IMR-90 (cell line): ENCODE data around the gene FAM219A. TPM values are rescaled to one million over a fixed set of nuclear protein-coding genes. Genes with fewer than 3 reads are reported as not detected.

Experiments used
- ATAC-seq: fragments of 200-7000 bp; cut with Tn5 transposase; 2 replicates; pipeline ENCODE4 v1.9.1; 2020; ENCODE audit warnings: low read depth, mild to moderate bottlenecking, moderate library complexity
- BruUV-seq: library from RNA; stranded (reverse); fragments of 400-500 nt; replicated peaks from 2 replicates; lab custom pipeline; 2021; lab: Mats Ljungman, UMichigan
- CTCF ChIA-PET: fragments of 300-600 bp; formaldehyde crosslinking; extraction: SDS; loops from one replicate; lab custom pipeline; 2021; ENCODE audit warnings: antibody characterized with exemption; lab: Yijun Ruan, JAX
- POLR2A ChIA-PET: fragments of 300-600 bp; sonication (Branson Sonifier 250); formaldehyde crosslinking; loops from one replicate; lab custom pipeline; 2022; ENCODE audit warnings: antibody characterized with exemption; ENCODE audit not compliant: unreplicated experiment; lab: Charles Lee
- DNase-seq: peaks from one replicate; pipeline ENCODE4 v3.0.0; 2013
- H2AFZ ChIP-seq: replicated peaks from 2 replicates; pipeline ENCODE3; 2013; ENCODE audit warnings: low read length, mild to moderate bottlenecking; ENCODE audit not compliant: poor library complexity
- H2AK5ac ChIP-seq: 2 replicates; pipeline ENCODE4 v1.6.1; 2013; ENCODE audit warnings: low read depth, low read length, inconsistent platforms
- H2AK9ac ChIP-seq: replicated peaks from 2 replicates; pipeline ENCODE3; 2013; ENCODE audit warnings: mild to moderate bottlenecking, low read depth, low read length, moderate library complexity; ENCODE audit not compliant: poor library complexity
- H2BK120ac ChIP-seq: 2 replicates; pipeline ENCODE4 v1.6.1; 2013; ENCODE audit warnings: low read depth, low read length, inconsistent platforms
- H2BK15ac ChIP-seq: 3 replicates; pipeline ENCODE4 v1.6.1; 2013; ENCODE audit warnings: low read depth, low read length, inconsistent platforms
- H2BK20ac ChIP-seq: 2 replicates; pipeline ENCODE4 v1.6.1; 2013; ENCODE audit warnings: low read depth, mild to moderate bottlenecking, inconsistent platforms, low read length, moderate library complexity
- H2BK5ac ChIP-seq: 2 replicates; pipeline ENCODE4 v1.6.1; 2013; ENCODE audit warnings: mild to moderate bottlenecking, low read depth, low read length, inconsistent platforms; ENCODE audit not compliant: poor library complexity, severe bottlenecking
- H3K14ac ChIP-seq: replicated peaks from 2 replicates; pipeline ENCODE4 v1.6.1; 2013; ENCODE audit warnings: low read depth, low read length, inconsistent platforms
- H3K18ac ChIP-seq: 2 replicates; pipeline ENCODE4 v1.6.1; 2013; ENCODE audit warnings: low read depth, low read length, control low read depth
- H3K23ac ChIP-seq: 2 replicates; pipeline ENCODE4 v1.6.1; 2013; ENCODE audit warnings: low read depth, low read length, inconsistent platforms
- H3K27ac ChIP-seq: 2 replicates; pipeline ENCODE4 v1.5.1; 2013; ENCODE audit warnings: mild to moderate bottlenecking, control low read depth, low read length; ENCODE audit not compliant: insufficient read depth
- H3K27me3 ChIP-seq: 2 replicates; pipeline ENCODE4 v1.6.1; 2013; ENCODE audit warnings: low read length; ENCODE audit not compliant: control insufficient read depth, insufficient read depth
- H3K36me3 ChIP-seq: 2 replicates; pipeline ENCODE4 v1.6.1; 2013; ENCODE audit warnings: low read length, mixed read lengths; ENCODE audit not compliant: control insufficient read depth, insufficient read depth
- H3K4ac ChIP-seq: 2 replicates; pipeline ENCODE4 v1.6.1; 2013; ENCODE audit warnings: low read depth, low read length, inconsistent platforms
- H3K4me1 ChIP-seq: 2 replicates; pipeline ENCODE4 v1.6.1; 2013; ENCODE audit warnings: low read length, mixed read lengths; ENCODE audit not compliant: control insufficient read depth, insufficient read depth
- H3K4me2 ChIP-seq: 2 replicates; pipeline ENCODE4 v1.6.1; 2013; ENCODE audit warnings: low read depth, mild to moderate bottlenecking, control low read depth, low read length, moderate library complexity
- H3K4me3 ChIP-seq: 2 replicates; pipeline ENCODE4 v1.5.1; 2013; ENCODE audit warnings: low read depth, mild to moderate bottlenecking, control low read depth, low read length, moderate library complexity; ENCODE audit not compliant: insufficient read depth
- H3K56ac ChIP-seq: 2 replicates; pipeline ENCODE4 v1.6.1; 2013; ENCODE audit warnings: low read length, inconsistent platforms; ENCODE audit not compliant: insufficient read depth; ENCODE audit errors: extremely low read depth
- H3K79me1 ChIP-seq, 2 experiments: 2 replicates each; pipeline ENCODE4 v1.6.1; 2013; ENCODE audit warnings: low read length in 2 of 2, inconsistent platforms in 1 of 2, low read depth in 1 of 2
- H3K9ac ChIP-seq: 2 replicates; pipeline ENCODE4 v1.6.1; 2013; ENCODE audit warnings: low read depth, low read length, control low read depth
- H3K9me1 ChIP-seq: 2 replicates; pipeline ENCODE4 v1.6.1; 2013; ENCODE audit warnings: low read length, inconsistent platforms; ENCODE audit not compliant: insufficient read depth
- H3K9me3 ChIP-seq: 2 replicates; pipeline ENCODE4 v1.6.1; 2013; ENCODE audit warnings: low read length; ENCODE audit not compliant: control insufficient read depth, insufficient read depth
- H4K20me1 ChIP-seq: 2 replicates; pipeline ENCODE4 v1.6.1; 2013; ENCODE audit warnings: low read length, inconsistent platforms; ENCODE audit not compliant: insufficient read depth
- H4K5ac ChIP-seq: 2 replicates; pipeline ENCODE4 v1.6.1; 2013; ENCODE audit warnings: mild to moderate bottlenecking, low read depth, low read length, control low read depth
- H4K8ac ChIP-seq, 2 experiments: 2 replicates each; pipeline ENCODE4 v1.6.1; 2013; ENCODE audit warnings: low read depth in 2 of 2, low read length in 2 of 2, control low read depth in 1 of 2, inconsistent platforms in 1 of 2
- H4K91ac ChIP-seq: 2 replicates; pipeline ENCODE4 v1.6.1; 2013; ENCODE audit warnings: low read depth, low read length, inconsistent platforms; ENCODE audit not compliant: insufficient read depth
- BHLHE40 ChIP-seq: fragments of 150-350 bp; IDR thresholded peaks from 2 replicates; pipeline ENCODE4 v1.6.1; 2016; ENCODE audit warnings: mild to moderate bottlenecking, low read depth, low read length
- CEBPB ChIP-seq: IDR thresholded peaks from 2 replicates; pipeline ENCODE4 v1.6.1; 2012; ENCODE audit warnings: low read depth, low read length, improper control_type of control experiment
- CHD1 ChIP-seq: IDR thresholded peaks from 2 replicates; pipeline ENCODE4 v1.6.1; 2012; ENCODE audit warnings: low read depth, low read length, improper control_type of control experiment
- CTCF ChIP-seq: conservative IDR thresholded peaks from 2 replicates; pipeline ENCODE4 v1.5.1; 2012; ENCODE audit warnings: mild to moderate bottlenecking, low read depth, low read length, improper control_type of control experiment
- ELK1 ChIP-seq: fragments of 150-350 bp; IDR thresholded peaks from 2 replicates; pipeline ENCODE4 v1.6.1; 2016; ENCODE audit warnings: low read depth, mild to moderate bottlenecking, low read length, moderate library complexity, borderline replicate concordance
- FOS ChIP-seq: fragments of 150-350 bp; IDR thresholded peaks from 2 replicates; pipeline ENCODE4 v1.6.1; 2016; ENCODE audit warnings: low read depth, low read length
- MAFK ChIP-seq: IDR thresholded peaks from 2 replicates; pipeline ENCODE4 v1.6.1; 2012; ENCODE audit warnings: low read depth, low read length, improper control_type of control experiment
- MAZ ChIP-seq: IDR thresholded peaks from 2 replicates; pipeline ENCODE4 v1.6.1; 2012; ENCODE audit warnings: low read depth, mild to moderate bottlenecking, low read length, improper control_type of control experiment, moderate library complexity, borderline replicate concordance
- MXI1 ChIP-seq: IDR thresholded peaks from 2 replicates; pipeline ENCODE4 v1.6.1; 2012; ENCODE audit warnings: low read depth, mild to moderate bottlenecking, low read length, moderate library complexity, borderline replicate concordance
- NFE2L2 ChIP-seq: fragments of 150-350 bp; IDR thresholded peaks from 2 replicates; pipeline ENCODE4 v1.6.1; 2016; ENCODE audit warnings: low read depth, mild to moderate bottlenecking, low read length
- POLR2A ChIP-seq: IDR thresholded peaks from 2 replicates; pipeline ENCODE4 v1.6.1; 2012; ENCODE audit warnings: mild to moderate bottlenecking, low read depth, low read length
- RAD21 ChIP-seq: IDR thresholded peaks from 2 replicates; pipeline ENCODE4 v1.6.1; 2012; ENCODE audit warnings: low read length, improper control_type of control experiment
- RCOR1 ChIP-seq: IDR thresholded peaks from 2 replicates; pipeline ENCODE4 v1.6.1; 2012; ENCODE audit warnings: mild to moderate bottlenecking, low read length, improper control_type of control experiment; ENCODE audit not compliant: insufficient replicate concordance
- RFX5 ChIP-seq: IDR thresholded peaks from 2 replicates; pipeline ENCODE4 v1.8.0; 2012; ENCODE audit warnings: low read depth, mild to moderate bottlenecking, low read length, moderate library complexity
- SMC3 ChIP-seq: fragments of 150-350 bp; IDR thresholded peaks from 2 replicates; pipeline ENCODE4 v1.6.1; 2016; ENCODE audit warnings: low read depth, mild to moderate bottlenecking, antibody characterized with exemption, low read length, moderate library complexity
- USF2 ChIP-seq: fragments of 150-350 bp; IDR thresholded peaks from 2 replicates; pipeline ENCODE4 v1.6.1; 2017; ENCODE audit warnings: mild to moderate bottlenecking, antibody characterized with exemption, low read length, low read depth
- WGBS, 2 experiments: methylation state at CpG; one replicate each; pipeline versions ENCODE4 v1.1.5 to v1.1.7; 2013; ENCODE audit warnings: missing lambda C conversion rate in 2 of 2; ENCODE audit not compliant: insufficient read length in 1 of 2; ENCODE audit errors: extremely low coverage in 2 of 2; 5-methylcytosine and 5-hydroxymethylcytosine counted together
- dilution Hi-C: fragments of 300-500 bp; cut with HindIII; formaldehyde crosslinking; loops from one replicate; pipeline ENCODE4 v1.14.3; 2018; ENCODE audit warnings: low sequenced_read_pairs; ENCODE audit not compliant: unreplicated experiment
- in situ Hi-C: fragments of 300-500 bp; cut with MboI; formaldehyde crosslinking; loops from 3 replicates; pipeline ENCODE4 v1.14.3; 2019; ENCODE audit warnings: low sequenced_read_pairs, inconsistent platforms, mixed read lengths
- intact Hi-C: fragments of 100-400 bp; cut with micrococcal nuclease; formaldehyde crosslinking; loops from 2 replicates; pipeline ENCODE4 v1.10.0; 2022
- polyA plus RNA-seq, 3 experiments: library from polyadenylated mRNA; depleted of rRNA; stranded (reverse); fragments of >200 nt; gene quantifications; 2 replicates each; pipeline ENCODE4 v1.2.3, GENCODE V29; 2012; ENCODE audit warnings: low replicate concordance in 1 of 3
- total RNA-seq: library from RNA; depleted of rRNA; stranded (reverse); fragments of >200 nt; gene quantifications from 2 replicates; pipeline ENCODE4 v1.2.3, GENCODE V29; 2012

Gene FAM219A
- total and polyA plus RNA-seq, 2 of the 4 experiments (the other 2 are of a cell fraction) = 4.8 to 20.8 TPM

- no peaks in the 10 kb centered on the region for H3K4me1 ChIP-seq
- intact Hi-C loops = no loop called here
- H3K4me3 ChIP-seq = no peak overlapping the region
- no peak overlapping the region for H4K91ac ChIP-seq
- in situ Hi-C loops = no loop called here
- no peak for ATAC-seq
- dilution Hi-C loops = no loop called here
- H3K18ac ChIP-seq = no peak overlapping the region
- H3K9ac ChIP-seq = no peak overlapping the region
- no peak overlapping the region for H3K23ac ChIP-seq
- H3K9me3 ChIP-seq = no peaks in the 10 kb centered on the region
- no peak for TF ChIP-seq CTCF
- no peak for TF ChIP-seq RFX5
- TF ChIP-seq NFE2L2 = no peak
- no peak for TF ChIP-seq MAFK
- TF ChIP-seq CEBPB = no peak
- no peak for TF ChIP-seq CHD1
- TF ChIP-seq RAD21 = no peak
- no peak for TF ChIP-seq BHLHE40
- TF ChIP-seq MXI1 = no peak
- TF ChIP-seq ELK1 = no peak
- no peak for TF ChIP-seq POLR2A
- TF ChIP-seq RCOR1 = no peak
- TF ChIP-seq MAZ = no peak
- TF ChIP-seq USF2 = no peak
- TF ChIP-seq SMC3 = no peak
- TF ChIP-seq FOS = no peak
- no peak overlapping the region for H2AK9ac ChIP-seq
- H3K27ac ChIP-seq = no peak overlapping the region
- H3K56ac ChIP-seq = no peak overlapping the region
- H3K27me3 ChIP-seq = no peaks in the 10 kb centered on the region
- H2AFZ ChIP-seq = no peak overlapping the region
- no peak overlapping the region for H3K4me2 ChIP-seq
- no peaks in the 10 kb centered on the region for H3K79me1 ChIP-seq
- no TSS peak for BruUV-seq
- H2BK5ac ChIP-seq = no peak overlapping the region
- no peak overlapping the region for H3K14ac ChIP-seq
- H4K20me1 ChIP-seq = no peaks in the 10 kb centered on the region
- H4K5ac ChIP-seq = no peak overlapping the region
- no CpG with 5 or more reads among the region's 3 CpGs for WGBS, 2 experiments
- DNase-seq = no peak
- POLR2A ChIA-PET = no interaction called here
- H4K8ac ChIP-seq = no peak overlapping the region
- H3K36me3 ChIP-seq = peaks cover 6% of the 10 kb centered on the region; the same call in 1 of the 2 replicates
- no peak overlapping the region for H2AK5ac ChIP-seq
- H2BK20ac ChIP-seq = no peak overlapping the region
- CTCF ChIA-PET = no interaction called here
- H2BK15ac ChIP-seq = no peak overlapping the region
- H3K9me1 ChIP-seq = no peaks in the 10 kb centered on the region; the same call in 1 of the 2 replicates
- no peak overlapping the region for H3K4ac ChIP-seq
- no peak overlapping the region for H2BK120ac ChIP-seq
Observed at GRCh38 chr9:34349324-34349723, 109.0 kb downstream of the FAM219A start.
